Cardiac muscle cell (in vitro differentiated cells and primary cell): ENCODE measurements around the gene TEAD3. TPM values are rescaled to one million over a fixed set of nuclear protein-coding genes. Genes with fewer than 3 reads are reported as not detected.

ENCODE experiments used
- DNase-seq, 2 donors: peaks; one replicate each; pipeline versions ENCODE4 v3.0.0 to v3.0.0-alpha.2; 2010 to 2017; ENCODE audit warnings: low read depth in 1 of 2, low spot score in 1 of 2
- H3K27ac ChIP-seq: fragments of 200-600 bp; sonication (generic); 2 replicates; pipeline ENCODE4 v1.5.1; 2016
- H3K27me3 ChIP-seq: fragments of 200-600 bp; sonication (generic); 2 replicates; pipeline ENCODE4 v1.6.0; 2016; ENCODE audit warnings: control low read depth
- H3K36me3 ChIP-seq: fragments of 200-600 bp; sonication (generic); 2 replicates; pipeline ENCODE4 v1.5.1; 2016; ENCODE audit warnings: control low read depth
- H3K4me1 ChIP-seq: fragments of 200-600 bp; sonication (generic); 2 replicates; pipeline ENCODE4 v1.8.1; 2017; ENCODE audit warnings: low read depth, mild to moderate bottlenecking, mixed run types
- H3K4me3 ChIP-seq: fragments of 200-600 bp; sonication (generic); 2 replicates; pipeline ENCODE4 v1.5.1; 2016; ENCODE audit warnings: mild to moderate bottlenecking
- H3K9me3 ChIP-seq: fragments of 200-600 bp; sonication (generic); 2 replicates; pipeline ENCODE4 v1.5.1; 2017; ENCODE audit warnings: low read depth, mild to moderate bottlenecking, control low read depth
- polyA plus RNA-seq: library from polyadenylated mRNA; unstranded; fragments of >200 nt; fragmentation: Nextera tagmentation; extraction: Ambion mirVana; gene quantifications from 2 replicates; pipeline ENCODE4 v1.2.1, GENCODE V29; 2016
- total RNA-seq: library from RNA; depleted of rRNA; stranded (reverse); fragments of >200 nt; gene quantifications from 2 replicates; pipeline ENCODE4 v1.2.3, GENCODE V29; 2016
- TF ChIP-seq, protein P1 (sequence below): IDR thresholded peaks from 2 replicates; pipeline ENCODE4 v1.5.1; 2012; ENCODE audit warnings: low read depth, mild to moderate bottlenecking, low read length

The TEAD3 gene
- total and polyA plus RNA-seq, 2 experiments from 2014 or later = 64.0 to 98.6 TPM

DNA sequence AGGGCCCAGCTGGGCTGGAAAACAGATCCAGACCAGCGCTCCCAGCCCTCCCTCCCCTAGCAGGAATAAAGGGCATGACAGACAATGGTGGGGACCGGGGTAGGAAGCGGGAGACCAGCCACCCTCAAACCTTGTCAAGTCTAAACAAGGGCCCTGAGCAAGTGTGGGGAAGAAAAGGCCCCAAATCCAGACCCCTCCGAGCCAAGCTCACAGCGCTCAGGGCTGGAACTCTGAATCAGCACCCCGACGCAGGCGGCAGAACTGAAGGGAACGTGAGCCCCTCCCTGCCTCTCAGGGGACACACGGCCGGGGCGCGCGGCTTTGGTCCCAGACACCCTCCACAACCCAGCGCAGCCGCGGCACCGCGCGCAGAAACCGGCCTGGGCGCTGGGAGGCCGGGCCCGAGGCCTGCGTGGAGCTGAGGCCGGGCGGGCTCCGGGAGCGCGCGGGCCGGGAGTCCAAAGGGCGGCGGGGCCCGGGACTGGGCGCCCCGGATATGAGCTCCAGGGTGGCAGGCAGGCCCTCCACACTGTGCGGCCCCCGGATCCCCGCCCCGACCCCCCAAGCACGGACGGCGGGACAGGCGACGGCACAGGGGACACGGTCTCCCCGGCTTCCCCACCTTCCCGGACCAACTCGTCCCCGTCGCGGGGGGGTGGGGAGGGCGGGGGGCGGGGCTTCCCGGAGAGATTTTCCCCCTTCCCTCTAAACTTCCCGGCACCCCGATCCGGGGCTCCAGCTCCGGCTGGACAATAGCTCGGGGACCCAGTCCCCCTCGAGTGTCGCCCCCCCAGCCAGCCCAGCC is 641 bp downstream of the TEAD3 start:
- peak overlapping the region; percentile 63 for H3K4me3 ChIP-seq
- DNase-seq = peak; percentile 43 to 73
- H3K27ac ChIP-seq = peak overlapping the region; percentile 95
- TF ChIP-seq, protein P1, sequence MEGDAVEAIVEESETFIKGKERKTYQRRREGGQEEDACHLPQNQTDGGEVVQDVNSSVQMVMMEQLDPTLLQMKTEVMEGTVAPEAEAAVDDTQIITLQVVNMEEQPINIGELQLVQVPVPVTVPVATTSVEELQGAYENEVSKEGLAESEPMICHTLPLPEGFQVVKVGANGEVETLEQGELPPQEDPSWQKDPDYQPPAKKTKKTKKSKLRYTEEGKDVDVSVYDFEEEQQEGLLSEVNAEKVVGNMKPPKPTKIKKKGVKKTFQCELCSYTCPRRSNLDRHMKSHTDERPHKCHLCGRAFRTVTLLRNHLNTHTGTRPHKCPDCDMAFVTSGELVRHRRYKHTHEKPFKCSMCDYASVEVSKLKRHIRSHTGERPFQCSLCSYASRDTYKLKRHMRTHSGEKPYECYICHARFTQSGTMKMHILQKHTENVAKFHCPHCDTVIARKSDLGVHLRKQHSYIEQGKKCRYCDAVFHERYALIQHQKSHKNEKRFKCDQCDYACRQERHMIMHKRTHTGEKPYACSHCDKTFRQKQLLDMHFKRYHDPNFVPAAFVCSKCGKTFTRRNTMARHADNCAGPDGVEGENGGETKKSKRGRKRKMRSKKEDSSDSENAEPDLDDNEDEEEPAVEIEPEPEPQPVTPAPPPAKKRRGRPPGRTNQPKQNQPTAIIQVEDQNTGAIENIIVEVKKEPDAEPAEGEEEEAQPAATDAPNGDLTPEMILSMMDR = no peak
- no peaks in the 10 kb centered on the region for H3K27me3 ChIP-seq
- no peaks in the 10 kb centered on the region for H3K9me3 ChIP-seq
- peaks cover 44% of the 10 kb centered on the region for H3K4me1 ChIP-seq
- no peaks in the 10 kb centered on the region for H3K36me3 ChIP-seq

DNA sequence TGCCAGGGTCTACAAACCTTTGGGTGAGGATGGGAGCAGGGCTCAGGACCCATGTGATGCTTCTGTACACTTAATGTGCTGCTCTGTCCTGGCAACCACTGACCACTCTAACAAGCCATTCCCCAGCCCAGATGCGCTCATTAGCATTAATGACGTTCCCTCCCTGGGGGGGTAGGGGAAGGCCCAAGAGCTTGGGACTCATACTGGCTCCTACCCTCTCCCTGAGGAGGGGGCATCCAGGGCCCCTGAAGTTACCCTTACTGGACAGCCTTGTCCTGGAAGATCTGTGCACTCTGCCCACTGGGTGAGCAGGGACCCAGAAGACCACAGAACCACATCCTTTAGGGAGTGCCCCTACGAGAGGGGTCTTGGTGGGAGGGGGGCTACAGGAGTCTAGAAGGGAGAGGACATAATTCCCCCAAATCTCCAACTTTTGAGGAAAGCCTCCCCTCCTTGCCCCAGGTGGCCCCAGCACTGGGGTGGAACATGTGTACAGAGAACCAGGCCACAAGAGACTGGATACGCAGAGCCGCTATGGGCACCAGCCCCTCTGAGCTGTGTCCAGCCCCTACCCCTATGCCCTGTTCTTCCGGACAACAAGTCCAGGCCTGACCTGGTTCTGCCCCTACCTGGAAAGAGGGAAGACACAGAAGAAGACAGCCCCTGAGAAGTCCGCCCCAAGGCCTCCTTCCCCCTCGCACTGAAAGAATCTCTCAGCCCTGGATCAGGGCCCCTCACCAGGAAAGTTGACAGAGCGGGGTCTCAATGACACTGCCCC is 1.4 kb downstream of the TEAD3 start:
- H3K27me3 ChIP-seq = no peaks in the 10 kb centered on the region
- H3K4me1 ChIP-seq = peaks cover 52% of the 10 kb centered on the region
- H3K9me3 ChIP-seq = no peaks in the 10 kb centered on the region
- no peaks in the 10 kb centered on the region for H3K36me3 ChIP-seq
- peak overlapping the region; percentile 63 for H3K4me3 ChIP-seq
- peak overlapping the region; percentile 95 for H3K27ac ChIP-seq
- DNase-seq = no peak
- TF ChIP-seq, protein P1 = no peak

DNA sequence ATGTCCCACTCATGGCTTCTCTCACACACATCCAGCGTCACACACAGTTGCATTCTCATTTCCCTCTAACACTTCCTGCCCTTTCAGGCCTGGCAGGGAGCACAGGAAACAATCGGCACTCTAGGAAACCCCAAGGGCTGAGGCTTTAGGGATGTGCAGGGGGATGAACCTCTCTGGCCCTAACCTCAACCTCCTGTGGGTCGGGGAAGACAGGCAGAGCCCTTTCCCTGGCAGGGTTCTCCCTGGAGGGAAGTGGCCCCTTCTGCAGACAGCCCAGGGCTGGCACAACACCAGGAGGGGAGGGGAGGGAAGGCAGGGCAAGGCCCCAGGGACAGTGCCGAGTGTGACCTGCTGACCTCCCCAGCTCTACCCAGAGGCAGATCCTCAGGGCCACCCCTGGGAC is 2.7 kb downstream of the TEAD3 start:
- no peaks in the 10 kb centered on the region for H3K9me3 ChIP-seq
- no peaks in the 10 kb centered on the region for H3K36me3 ChIP-seq
- peak overlapping the region; percentile 98 for H3K27ac ChIP-seq
- H3K4me3 ChIP-seq = no peak overlapping the region
- TF ChIP-seq, protein P1 = no peak
- peaks cover 61% of the 10 kb centered on the region for H3K4me1 ChIP-seq
- no peaks in the 10 kb centered on the region for H3K27me3 ChIP-seq
- DNase-seq = peak in 1 of 2 donors; percentile 52

DNA sequence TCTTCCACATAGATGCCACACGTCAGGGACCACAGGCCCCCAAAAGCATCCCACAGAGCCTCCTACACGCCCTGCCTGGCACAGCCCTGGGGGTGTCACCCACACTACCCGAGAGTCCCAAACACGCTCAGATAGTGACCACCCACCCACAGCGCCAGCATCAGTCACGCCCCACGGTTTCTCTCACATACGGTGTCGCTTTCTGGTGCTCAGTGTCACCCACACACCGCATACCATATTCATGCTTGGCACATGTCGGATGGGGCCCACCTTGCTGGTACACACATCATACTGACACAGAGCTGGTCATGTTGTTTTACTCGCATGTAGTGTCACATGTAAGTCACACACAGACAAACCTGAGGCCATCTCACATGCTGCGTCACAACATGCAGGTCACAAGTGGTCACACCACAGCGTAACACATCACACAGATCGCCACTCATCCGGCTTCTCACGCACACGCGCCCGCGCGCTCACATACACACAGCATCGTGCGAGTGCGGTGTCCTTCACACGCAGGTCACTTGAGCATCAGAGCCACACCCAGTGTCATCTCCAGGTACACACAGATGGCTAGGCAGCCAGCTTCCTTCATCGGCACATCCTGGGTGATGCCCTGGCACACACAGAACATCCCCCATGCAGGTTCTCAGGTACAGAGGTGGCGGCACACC is 3.4 kb downstream of the TEAD3 start:
- DNase-seq = no peak
- no peaks in the 10 kb centered on the region for H3K36me3 ChIP-seq
- peak overlapping the region; percentile 98 for H3K27ac ChIP-seq
- H3K27me3 ChIP-seq = no peaks in the 10 kb centered on the region
- no peaks in the 10 kb centered on the region for H3K9me3 ChIP-seq
- no peak overlapping the region for H3K4me3 ChIP-seq
- H3K4me1 ChIP-seq = peaks cover 60% of the 10 kb centered on the region
- TF ChIP-seq, protein P1 = no peak

DNA sequence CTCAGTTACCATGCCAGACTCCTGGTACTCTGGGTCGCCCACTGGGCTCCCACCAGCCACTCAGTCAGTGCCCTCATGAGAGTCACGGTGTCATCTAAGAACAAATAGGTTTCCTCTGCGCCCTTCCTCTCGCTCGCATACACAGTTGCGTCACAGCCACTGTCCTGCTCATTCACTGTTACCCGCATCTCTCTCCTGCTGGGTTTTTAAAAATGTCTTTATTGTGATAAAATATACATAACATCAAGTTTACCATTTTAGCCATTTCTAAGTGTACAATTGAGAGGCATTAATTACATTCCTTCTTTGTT is 4.0 kb downstream of the TEAD3 start:
- Histone ChIP-seq H3K27ac (peak overlapping the region; percentile 98), H3K36me3 (no peaks in the 10 kb centered on the region), H3K4me1 (peaks cover 59% of the 10 kb centered on the region), H3K4me3 (no peak overlapping the region), H3K27me3 (no peaks in the 10 kb centered on the region), H3K9me3 (no peaks in the 10 kb centered on the region)
- no peak for DNase-seq
- TF ChIP-seq, protein P1 = no peak
